Progenitor cell of endocrine pancreas (in vitro differentiated cells): ENCODE results near the gene ARFGAP1. TPM values are rescaled to one million over a fixed set of nuclear protein-coding genes. Genes with fewer than 3 reads are reported as not detected.

ENCODE experiments used
- DNase-seq: peaks from one replicate; pipeline ENCODE4 v3.0.0; 2021; ENCODE audit warnings: low spot score; ENCODE audit not compliant: unreplicated experiment
- H3K27ac Mint-ChIP-seq: 2 replicates; pipeline ENCODE4 v1.8.0; 2021; ENCODE audit warnings: mild to moderate bottlenecking, moderate library complexity, mixed read lengths
- H3K27me3 Mint-ChIP-seq: 2 replicates; pipeline ENCODE4 v1.8.0; 2021; ENCODE audit warnings: mixed read lengths
- H3K36me3 Mint-ChIP-seq: 2 replicates; pipeline ENCODE4 v1.8.0; 2022; ENCODE audit warnings: mixed read lengths; ENCODE audit not compliant: insufficient read depth
- H3K4me1 Mint-ChIP-seq: 2 replicates; pipeline ENCODE4 v1.8.0; 2021; ENCODE audit warnings: low read depth, mixed read lengths
- H3K4me3 Mint-ChIP-seq: 2 replicates; pipeline ENCODE4 v1.8.0; 2021; ENCODE audit warnings: low read depth, mild to moderate bottlenecking, moderate library complexity, mixed read lengths
- H3K9me3 Mint-ChIP-seq: 2 replicates; pipeline ENCODE4 v1.8.0; 2021; ENCODE audit warnings: low read depth, mixed read lengths
- total RNA-seq: library from RNA; stranded (reverse); gene quantifications from 2 replicates; pipeline ENCODE4 v1.2.1, GENCODE V29; 2021
- TF ChIP-seq, protein P1 (sequence below): fragments of 200-600 bp; sonication (generic); IDR thresholded peaks from one replicate; pipeline ENCODE4 v1.5.0; 2021; ENCODE audit warnings: antibody characterized with exemption, mild to moderate bottlenecking; ENCODE audit not compliant: unreplicated experiment

ARFGAP1 gene
- total RNA-seq, 1 donor from 2014 or later, result 119 TPM

DNA sequence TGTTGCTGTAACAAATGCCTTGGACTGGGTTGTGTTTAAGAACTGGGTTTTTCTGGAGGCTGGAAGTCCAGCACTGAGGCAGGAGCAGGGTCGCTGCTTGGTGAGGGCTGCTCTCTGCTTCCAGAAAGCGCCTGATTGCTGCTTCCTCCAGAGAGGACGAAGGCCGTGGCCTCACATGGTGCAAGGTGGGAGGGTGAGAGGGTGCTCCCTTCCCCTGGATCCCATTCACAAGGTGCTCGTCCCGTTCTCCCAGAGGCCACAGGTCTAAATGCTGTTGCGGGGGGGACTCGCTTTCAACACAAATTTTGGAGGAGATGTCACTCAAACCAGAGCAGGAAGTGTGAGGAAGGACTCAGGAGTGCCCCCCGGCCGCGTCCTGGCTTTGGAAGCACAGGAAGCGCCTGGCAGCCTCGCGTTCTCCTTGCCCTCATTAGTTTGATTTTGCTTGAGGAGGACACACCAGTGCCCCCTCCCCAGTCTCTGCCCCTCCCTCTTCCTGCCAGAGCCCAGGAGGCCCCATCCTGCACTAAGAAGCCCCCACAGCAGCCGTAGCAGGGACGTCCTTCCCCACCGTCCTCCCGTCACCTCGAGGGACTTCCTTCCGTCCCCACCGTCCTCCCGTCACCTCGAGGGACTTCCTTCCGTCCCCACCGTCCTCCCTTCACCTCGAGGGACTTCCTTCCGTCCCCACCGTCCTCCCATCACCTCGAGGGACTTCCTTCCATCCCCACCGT lies 10.7 kb upstream of the ARFGAP1 start:
- DNase-seq, result no peak
- no peaks in the 10 kb centered on the region for H3K9me3 Mint-ChIP-seq
- peaks cover 22% of the 10 kb centered on the region for H3K27me3 Mint-ChIP-seq
- H3K27ac Mint-ChIP-seq, result no peak overlapping the region
- H3K4me3 Mint-ChIP-seq, result no peak overlapping the region
- H3K4me1 Mint-ChIP-seq, result peaks cover 6% of the 10 kb centered on the region
- H3K36me3 Mint-ChIP-seq, result no peaks in the 10 kb centered on the region
- TF ChIP-seq, protein P1, sequence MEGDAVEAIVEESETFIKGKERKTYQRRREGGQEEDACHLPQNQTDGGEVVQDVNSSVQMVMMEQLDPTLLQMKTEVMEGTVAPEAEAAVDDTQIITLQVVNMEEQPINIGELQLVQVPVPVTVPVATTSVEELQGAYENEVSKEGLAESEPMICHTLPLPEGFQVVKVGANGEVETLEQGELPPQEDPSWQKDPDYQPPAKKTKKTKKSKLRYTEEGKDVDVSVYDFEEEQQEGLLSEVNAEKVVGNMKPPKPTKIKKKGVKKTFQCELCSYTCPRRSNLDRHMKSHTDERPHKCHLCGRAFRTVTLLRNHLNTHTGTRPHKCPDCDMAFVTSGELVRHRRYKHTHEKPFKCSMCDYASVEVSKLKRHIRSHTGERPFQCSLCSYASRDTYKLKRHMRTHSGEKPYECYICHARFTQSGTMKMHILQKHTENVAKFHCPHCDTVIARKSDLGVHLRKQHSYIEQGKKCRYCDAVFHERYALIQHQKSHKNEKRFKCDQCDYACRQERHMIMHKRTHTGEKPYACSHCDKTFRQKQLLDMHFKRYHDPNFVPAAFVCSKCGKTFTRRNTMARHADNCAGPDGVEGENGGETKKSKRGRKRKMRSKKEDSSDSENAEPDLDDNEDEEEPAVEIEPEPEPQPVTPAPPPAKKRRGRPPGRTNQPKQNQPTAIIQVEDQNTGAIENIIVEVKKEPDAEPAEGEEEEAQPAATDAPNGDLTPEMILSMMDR, result no peak

DNA sequence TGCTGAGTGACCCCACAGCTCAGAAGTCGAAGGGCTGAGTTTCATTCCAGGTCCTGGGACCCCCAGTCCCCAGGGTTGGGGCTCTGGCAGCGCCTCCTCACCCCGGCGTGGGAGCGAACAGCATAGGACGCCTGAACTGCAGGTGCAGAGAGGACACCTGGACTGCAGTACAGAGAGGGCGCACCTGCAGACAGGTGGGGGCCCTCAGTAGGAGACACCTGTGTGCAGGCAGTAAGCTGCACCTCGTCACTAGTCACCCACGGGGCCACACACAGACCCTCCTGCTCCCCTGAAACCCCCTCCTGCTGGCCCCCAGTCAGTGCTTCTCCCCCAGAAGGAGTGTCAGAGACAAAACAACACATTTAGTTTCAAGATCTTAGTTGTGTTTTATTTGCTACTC lies 9.8 kb upstream of the ARFGAP1 start:
- Mint-ChIP-seq H3K36me3 (no peaks in the 10 kb centered on the region), H3K27ac (peak overlapping the region; percentile 31), H3K9me3 (no peaks in the 10 kb centered on the region), H3K4me1 (peaks cover 6% of the 10 kb centered on the region), H3K27me3 (peaks cover 18% of the 10 kb centered on the region), H3K4me3 (no peak overlapping the region)
- no peak for DNase-seq
- TF ChIP-seq, protein P1, result no peak

DNA sequence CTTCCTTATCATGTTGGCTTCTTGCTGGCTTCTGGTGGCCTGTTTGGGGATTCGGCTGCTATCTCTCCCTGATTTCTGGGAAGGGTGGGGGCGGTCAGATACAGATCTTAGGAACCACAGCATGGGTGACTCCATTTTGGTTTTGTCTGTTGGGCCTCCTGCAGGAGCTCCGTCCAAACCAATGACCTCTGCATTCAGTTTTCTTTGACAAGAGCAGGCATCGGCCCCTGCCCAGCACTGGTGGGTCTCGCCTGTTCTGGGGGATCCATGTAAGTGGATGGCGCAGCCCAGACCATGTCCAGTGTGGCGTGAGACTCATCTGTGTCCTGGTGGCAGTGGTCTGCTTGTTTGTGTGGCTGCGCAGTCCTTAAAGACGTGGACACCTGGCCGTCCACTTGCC lies 8.6 kb upstream of the ARFGAP1 start:
- H3K36me3 Mint-ChIP-seq, result no peaks in the 10 kb centered on the region
- no peaks in the 10 kb centered on the region for H3K9me3 Mint-ChIP-seq
- TF ChIP-seq, protein P1, result no peak
- DNase-seq, result no peak
- H3K27ac Mint-ChIP-seq, result no peak overlapping the region
- peaks cover 6% of the 10 kb centered on the region for H3K4me1 Mint-ChIP-seq
- peaks cover 12% of the 10 kb centered on the region for H3K27me3 Mint-ChIP-seq
- no peak overlapping the region for H3K4me3 Mint-ChIP-seq

DNA sequence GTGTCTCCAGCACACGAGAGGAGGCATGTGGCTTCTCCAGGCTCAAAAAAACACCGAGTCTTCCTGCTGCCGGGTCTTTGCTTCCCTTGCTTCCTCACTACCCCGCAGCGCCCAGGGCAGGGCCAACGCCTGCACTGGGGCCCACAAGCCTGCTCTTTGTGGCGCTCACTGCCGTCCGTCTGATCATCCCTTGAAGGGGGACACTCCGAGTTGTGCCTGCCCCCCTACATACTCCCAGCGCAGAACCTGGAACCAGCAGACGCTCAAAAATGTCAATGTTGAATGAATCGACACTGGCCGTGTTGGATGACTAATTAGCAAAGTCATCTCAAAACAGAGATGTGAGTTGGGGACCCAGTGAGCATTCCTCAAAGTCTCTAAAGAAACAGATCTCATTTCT lies 8.1 kb upstream of the ARFGAP1 start:
- no peaks in the 10 kb centered on the region for H3K9me3 Mint-ChIP-seq
- H3K4me3 Mint-ChIP-seq, result no peak overlapping the region
- TF ChIP-seq, protein P1, result no peak
- H3K4me1 Mint-ChIP-seq, result peaks cover 6% of the 10 kb centered on the region
- H3K36me3 Mint-ChIP-seq, result no peaks in the 10 kb centered on the region
- no peak for DNase-seq
- no peak overlapping the region for H3K27ac Mint-ChIP-seq
- peaks cover 10% of the 10 kb centered on the region for H3K27me3 Mint-ChIP-seq

DNA sequence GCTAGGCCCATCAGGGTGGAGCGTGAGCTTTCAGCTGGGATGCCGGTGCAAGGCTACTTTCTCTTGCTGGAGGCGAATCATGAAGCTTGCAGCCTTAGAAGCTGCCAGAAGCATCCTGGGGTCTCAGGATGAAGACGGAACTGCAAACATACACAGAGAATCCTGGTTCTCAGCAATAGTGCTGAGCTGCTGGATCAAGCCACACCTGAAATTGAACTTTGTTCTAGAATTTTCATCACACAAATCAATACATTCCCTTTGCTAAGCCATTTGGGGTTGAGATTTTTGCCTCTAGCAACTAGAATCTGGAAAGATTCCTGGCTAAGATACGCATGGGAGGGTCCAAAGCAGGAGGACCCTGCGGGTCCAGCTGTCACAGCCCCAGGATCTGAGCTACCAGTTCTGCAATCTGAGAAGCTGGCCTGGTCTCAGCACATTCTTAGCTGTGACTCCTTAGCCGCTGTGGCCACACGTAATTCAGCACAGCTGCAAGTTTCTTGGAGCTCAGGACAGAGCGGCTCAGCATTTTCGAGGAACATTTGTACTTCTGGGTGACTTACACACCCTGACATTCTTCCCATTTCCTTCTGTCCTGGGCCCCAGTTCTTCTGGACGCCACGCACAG lies 6.6 kb upstream of the ARFGAP1 start:
- Mint-ChIP-seq H3K9me3 (no peaks in the 10 kb centered on the region), H3K27me3 (peaks cover 10% of the 10 kb centered on the region), H3K4me1 (peaks cover 6% of the 10 kb centered on the region), H3K27ac (no peak overlapping the region), H3K4me3 (no peak overlapping the region), H3K36me3 (no peaks in the 10 kb centered on the region)
- TF ChIP-seq, protein P1, result no peak
- DNase-seq, result no peak
